Measurements from ENCODE around the gene MBNL2.

DNA sequence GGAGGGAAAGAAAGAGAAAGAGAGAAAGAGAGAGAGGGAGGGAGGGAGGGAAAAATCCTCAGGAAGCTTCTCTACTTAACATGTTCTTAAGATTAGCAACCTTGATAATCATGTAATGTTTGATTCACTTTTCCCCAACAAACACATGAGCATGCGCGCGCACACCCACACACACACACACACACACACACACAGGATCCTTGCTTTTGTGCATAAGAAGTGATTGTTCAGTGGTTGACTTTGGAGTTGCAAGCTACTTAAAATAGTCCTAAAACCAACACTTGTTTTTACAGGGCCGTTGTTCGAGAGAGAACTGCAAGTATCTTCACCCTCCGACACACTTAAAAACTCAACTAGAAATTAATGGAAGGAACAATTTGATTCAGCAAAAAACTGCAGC is 111.8 kb downstream of the MBNL2 start:
- TF ChIP-seq EP300 (IDR thresholded peaks at IDR 0.05; ENCODE audit: borderline replicate concordance in 1 of 2, control insufficient read depth in 1 of 2, low read depth in 2 of 2, low read length in 2 of 2) = no peak
- TF ChIP-seq SREBF2 (IDR thresholded peaks at IDR 0.05; ENCODE audit: low read length) = no peak
- TF ChIP-seq, protein P1, sequence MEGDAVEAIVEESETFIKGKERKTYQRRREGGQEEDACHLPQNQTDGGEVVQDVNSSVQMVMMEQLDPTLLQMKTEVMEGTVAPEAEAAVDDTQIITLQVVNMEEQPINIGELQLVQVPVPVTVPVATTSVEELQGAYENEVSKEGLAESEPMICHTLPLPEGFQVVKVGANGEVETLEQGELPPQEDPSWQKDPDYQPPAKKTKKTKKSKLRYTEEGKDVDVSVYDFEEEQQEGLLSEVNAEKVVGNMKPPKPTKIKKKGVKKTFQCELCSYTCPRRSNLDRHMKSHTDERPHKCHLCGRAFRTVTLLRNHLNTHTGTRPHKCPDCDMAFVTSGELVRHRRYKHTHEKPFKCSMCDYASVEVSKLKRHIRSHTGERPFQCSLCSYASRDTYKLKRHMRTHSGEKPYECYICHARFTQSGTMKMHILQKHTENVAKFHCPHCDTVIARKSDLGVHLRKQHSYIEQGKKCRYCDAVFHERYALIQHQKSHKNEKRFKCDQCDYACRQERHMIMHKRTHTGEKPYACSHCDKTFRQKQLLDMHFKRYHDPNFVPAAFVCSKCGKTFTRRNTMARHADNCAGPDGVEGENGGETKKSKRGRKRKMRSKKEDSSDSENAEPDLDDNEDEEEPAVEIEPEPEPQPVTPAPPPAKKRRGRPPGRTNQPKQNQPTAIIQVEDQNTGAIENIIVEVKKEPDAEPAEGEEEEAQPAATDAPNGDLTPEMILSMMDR (IDR thresholded peaks at IDR 0.05 in 2 of 3, conservative IDR thresholded peaks at IDR 0.05 in 1 of 3; ENCODE audit: control insufficient read depth in 2 of 3, extremely low read depth in 1 of 3, insufficient read depth in 1 of 3, low read depth in 3 of 3, low read length in 3 of 3) = no peak
- TF ChIP-seq STAT3 (IDR thresholded peaks at IDR 0.05; ENCODE audit: low read depth, low read length) = no peak
- TF ChIP-seq BRCA1 (IDR thresholded peaks at IDR 0.05; ENCODE audit: low read depth, low read length) = no peak

Measured in GM12878 (cell line).